HepG2 (cell line): ENCODE measurements around the gene PRKCE. TPM values are rescaled to one million over a fixed set of nuclear protein-coding genes. Genes with fewer than 3 reads are reported as not detected.
A peak's percentile ranks its signal among the peaks of the same experiment; 100 is the strongest.

ENCODE experiments used
- CTCF ChIP-seq: sonication (generic); formaldehyde crosslinking; IDR thresholded peaks from 2 replicates; pipeline ENCODE4 v1.5.0; 2020; ENCODE audit warnings: mild to moderate bottlenecking, missing genetic modification reagents, moderate library complexity
- DZIP1 ChIP-seq: sonication (generic); formaldehyde crosslinking; IDR thresholded peaks from 2 replicates; pipeline ENCODE4 v1.5.0; 2020; ENCODE audit warnings: mild to moderate bottlenecking, missing genetic modification reagents
- E2F5 ChIP-seq: sonication (generic); formaldehyde crosslinking; conservative IDR thresholded peaks from 2 replicates; pipeline ENCODE4 v1.4.0; 2020; ENCODE audit warnings: missing genetic modification reagents
- ELK4 ChIP-seq: sonication (generic); formaldehyde crosslinking; IDR thresholded peaks from 2 replicates; pipeline ENCODE4 v1.9.0; 2021; ENCODE audit warnings: missing genetic modification reagents, borderline replicate concordance
- FOXO1 ChIP-seq: sonication (generic); formaldehyde crosslinking; IDR thresholded peaks from 2 replicates; pipeline ENCODE4 v1.4.0; 2020; ENCODE audit warnings: missing genetic modification reagents
- HOXD1 ChIP-seq: sonication (generic); formaldehyde crosslinking; IDR thresholded peaks from 2 replicates; pipeline ENCODE4 v1.5.0; 2020; ENCODE audit warnings: missing genetic modification reagents
- KDM5B ChIP-seq: sonication (generic); formaldehyde crosslinking; IDR thresholded peaks from 2 replicates; pipeline ENCODE4 v1.4.0; 2020; ENCODE audit warnings: missing genetic modification reagents, mild to moderate bottlenecking, borderline replicate concordance
- KLF15 ChIP-seq: sonication (generic); formaldehyde crosslinking; IDR thresholded peaks from 2 replicates; pipeline ENCODE4 v1.8.1; 2023; ENCODE audit warnings: borderline replicate concordance, mild to moderate bottlenecking, inconsistent platforms, missing genetic modification reagents, mixed read lengths
- REXO4 ChIP-seq: sonication (generic); formaldehyde crosslinking; IDR thresholded peaks from 2 replicates; pipeline ENCODE4 v1.8.0; 2022; ENCODE audit warnings: missing genetic modification reagents, mild to moderate bottlenecking, borderline replicate concordance
- TRAFD1 ChIP-seq: sonication (generic); formaldehyde crosslinking; IDR thresholded peaks from 2 replicates; pipeline ENCODE4 v1.5.1; 2020; ENCODE audit warnings: missing genetic modification reagents, mild to moderate bottlenecking, borderline replicate concordance
- U2AF1 ChIP-seq: fragments of 200-400 bp; formaldehyde crosslinking; optimal IDR thresholded peaks from 2 replicates; pipeline ENCODE3; 2017; ENCODE audit warnings: mild to moderate bottlenecking, low read depth, low read length
- ZNF251 ChIP-seq: sonication (generic); formaldehyde crosslinking; IDR thresholded peaks from 2 replicates; pipeline ENCODE4 v1.9.0; 2021; ENCODE audit warnings: mild to moderate bottlenecking, missing genetic modification reagents
- ZNF563 ChIP-seq: sonication (generic); formaldehyde crosslinking; IDR thresholded peaks from 2 replicates; pipeline ENCODE4 v1.8.0; 2022; ENCODE audit warnings: mild to moderate bottlenecking, moderate library complexity, missing genetic modification reagents
- ZNF607 ChIP-seq: sonication (generic); formaldehyde crosslinking; IDR thresholded peaks from 2 replicates; pipeline ENCODE4 v1.5.1; 2020; ENCODE audit warnings: missing genetic modification reagents, mild to moderate bottlenecking, borderline replicate concordance
- ZNF775 ChIP-seq: sonication (generic); formaldehyde crosslinking; IDR thresholded peaks from 2 replicates; pipeline ENCODE4 v1.4.0; 2020; ENCODE audit warnings: missing genetic modification reagents, mild to moderate bottlenecking, moderate library complexity, borderline replicate concordance
- ZSCAN25 ChIP-seq: sonication (generic); formaldehyde crosslinking; IDR thresholded peaks from 2 replicates; pipeline ENCODE4 v1.8.0; 2022; ENCODE audit warnings: mild to moderate bottlenecking, missing genetic modification reagents
- ZSCAN5A ChIP-seq: sonication (generic); formaldehyde crosslinking; IDR thresholded peaks from 2 replicates; pipeline ENCODE4 v1.8.0; 2022; ENCODE audit warnings: mild to moderate bottlenecking, missing genetic modification reagents, borderline replicate concordance
- polyA plus RNA-seq, 8 experiments: library from polyadenylated mRNA; depleted of rRNA in 3 of 8; stranded (reverse) in 7 of 8; unstranded in 1 of 8; fragments of >200 nt; fragmentation: Illumina TruSeq in 4 of 8; extraction: Trizol in 4 of 8; gene quantifications; 2 replicates each; pipeline versions ENCODE4 v1.2.1 to v1.2.3, GENCODE V29; 2011 to 2016; ENCODE audit warnings: low read depth in 4 of 8, missing spikeins in 1 of 8, mixed read lengths in 1 of 8; ENCODE audit not compliant: insufficient read depth in 1 of 8
- total RNA-seq, 5 experiments: library from RNA; depleted of rRNA; stranded (reverse); fragments of >200 nt; fragmentation: Illumina TruSeq; extraction: Trizol; gene quantifications; 2 replicates each; pipeline ENCODE4 v1.2.3, GENCODE V29; 2016; ENCODE audit warnings: low read depth in 1 of 5

PRKCE gene
- total and polyA plus RNA-seq, 2 of the 13 experiments (the other 11 are each of a cell fraction or from before 2014, with no cell fraction given), result 1.0 to 3.9 TPM

GRCh38 chr2:45643543-45644542, 7.6 kb upstream of the PRKCE start (continued):
- no peak for TF ChIP-seq TRAFD1
- TF ChIP-seq ZSCAN25, result no peak
- peak; percentile 96 for TF ChIP-seq CTCF (CRISPR knock-in tag)
- TF ChIP-seq E2F5 (CRISPR knock-in tag), result no peak
- TF ChIP-seq ELK4 (CRISPR knock-in tag), result no peak
- no peak for TF ChIP-seq KLF15 (CRISPR knock-in tag)
- TF ChIP-seq DZIP1 (CRISPR knock-in tag), result no peak
- TF ChIP-seq ZNF563, result no peak
- TF ChIP-seq ZNF251 (CRISPR knock-in tag), result no peak
- TF ChIP-seq KDM5B (CRISPR knock-in tag), result peak; percentile 80; the same call in 1 of the 2 replicates
- TF ChIP-seq ZNF775 (CRISPR knock-in tag), result no peak
- TF ChIP-seq FOXO1 (CRISPR knock-in tag), result peak; percentile 46; the same call in 1 of the 2 replicates
- no peak for TF ChIP-seq U2AF1
- no peak for TF ChIP-seq ZNF607 (CRISPR knock-in tag)
- TF ChIP-seq ZSCAN5A (CRISPR knock-in tag), result no peak
- no peak for TF ChIP-seq REXO4 (CRISPR knock-in tag)
- TF ChIP-seq HOXD1, result no peak
